Activated T-helper 17 cell treated with anti-CD3 and anti-CD28 coated beads, Interleukin-2, amount 50 U/mL, for 72 hours (primary cell): ENCODE results near the gene TNS4. TPM values are rescaled to one million over a fixed set of nuclear protein-coding genes. Genes with fewer than 3 reads are reported as not detected.

Source experiments
- ATAC-seq: fragments of 150-1000 bp; cut with Tn5 transposase; replicated peaks from 2 replicates; pipeline ENCODE4 v1.10.0; 2021; ENCODE audit warnings: mild to moderate bottlenecking, moderate library complexity
- H3K27ac Mint-ChIP-seq: one replicate; pipeline ENCODE4 v1.8.0; 2022; ENCODE audit warnings: mixed read lengths
- H3K27me3 Mint-ChIP-seq: one replicate; pipeline ENCODE4 v1.8.0; 2022; ENCODE audit warnings: mixed read lengths
- H3K36me3 Mint-ChIP-seq: one replicate; pipeline ENCODE4 v1.8.0; 2022; ENCODE audit warnings: low read depth, mild to moderate bottlenecking, mixed read lengths
- H3K4me1 Mint-ChIP-seq: one replicate; pipeline ENCODE4 v1.8.0; 2022; ENCODE audit warnings: mixed read lengths
- H3K4me3 Mint-ChIP-seq: one replicate; pipeline ENCODE4 v1.8.0; 2022; ENCODE audit warnings: mild to moderate bottlenecking, mixed read lengths
- H3K9me3 Mint-ChIP-seq: one replicate; pipeline ENCODE4 v1.8.0; 2022; ENCODE audit warnings: mixed read lengths
- total RNA-seq, 2 donors: library from RNA; stranded (reverse); gene quantifications; one replicate each; pipeline ENCODE4 v1.2.3, GENCODE V29; 2022

The TNS4 gene
- total RNA-seq, 2 donors from 2014 or later: 8.8 to 19.8 TPM

GRCh38 chr17:40528692-40529417 is 27.4 kb upstream of the TNS4 start:
- no peak for ATAC-seq
- H3K4me1 Mint-ChIP-seq: peaks cover 42% of the 10 kb centered on the region
- no peaks in the 10 kb centered on the region for H3K27me3 Mint-ChIP-seq
- H3K27ac Mint-ChIP-seq: peak overlapping the region; percentile 49
- peaks cover 10% of the 10 kb centered on the region for H3K9me3 Mint-ChIP-seq
- peak overlapping the region; percentile 39 for H3K4me3 Mint-ChIP-seq
- H3K36me3 Mint-ChIP-seq: peaks cover 8% of the 10 kb centered on the region

- no peak overlapping the region for H3K4me3 Mint-ChIP-seq
- H3K27ac Mint-ChIP-seq: no peak overlapping the region
- H3K27me3 Mint-ChIP-seq: no peaks in the 10 kb centered on the region
- H3K9me3 Mint-ChIP-seq: peaks cover 10% of the 10 kb centered on the region
- ATAC-seq: no peak
- H3K4me1 Mint-ChIP-seq: peaks cover 25% of the 10 kb centered on the region
- peaks cover 4% of the 10 kb centered on the region for H3K36me3 Mint-ChIP-seq
Observed at GRCh38 chr17:40526668-40527067, 25.2 kb upstream of the TNS4 start.

GRCh38 chr17:40525294-40525693 is 23.9 kb upstream of the TNS4 start:
- H3K4me1 Mint-ChIP-seq: peaks cover 13% of the 10 kb centered on the region
- no peak overlapping the region for H3K4me3 Mint-ChIP-seq
- H3K27me3 Mint-ChIP-seq: no peaks in the 10 kb centered on the region
- no peaks in the 10 kb centered on the region for H3K36me3 Mint-ChIP-seq
- H3K9me3 Mint-ChIP-seq: peaks cover 10% of the 10 kb centered on the region
- no peak for ATAC-seq
- H3K27ac Mint-ChIP-seq: no peak overlapping the region

GRCh38 chr17:40524243-40524965 is 23.0 kb upstream of the TNS4 start:
- no peak for ATAC-seq
- H3K4me1 Mint-ChIP-seq: peaks cover 11% of the 10 kb centered on the region
- peaks cover 10% of the 10 kb centered on the region for H3K9me3 Mint-ChIP-seq
- no peaks in the 10 kb centered on the region for H3K36me3 Mint-ChIP-seq
- no peak overlapping the region for H3K4me3 Mint-ChIP-seq
- H3K27me3 Mint-ChIP-seq: no peaks in the 10 kb centered on the region
- no peak overlapping the region for H3K27ac Mint-ChIP-seq

- no peak overlapping the region for H3K4me3 Mint-ChIP-seq
- ATAC-seq: no peak
- H3K9me3 Mint-ChIP-seq: peaks cover 10% of the 10 kb centered on the region
- no peaks in the 10 kb centered on the region for H3K36me3 Mint-ChIP-seq
- no peaks in the 10 kb centered on the region for H3K27me3 Mint-ChIP-seq
- no peak overlapping the region for H3K27ac Mint-ChIP-seq
- H3K4me1 Mint-ChIP-seq: peaks cover 11% of the 10 kb centered on the region
Observed at GRCh38 chr17:40522961-40523310, 21.5 kb upstream of the TNS4 start.

GRCh38 chr17:40522250-40522960 is 21.0 kb upstream of the TNS4 start:
- no peak for ATAC-seq
- Mint-ChIP-seq H3K4me1 (peaks cover 14% of the 10 kb centered on the region), H3K27ac (no peak overlapping the region), H3K36me3 (no peaks in the 10 kb centered on the region), H3K27me3 (no peaks in the 10 kb centered on the region), H3K4me3 (no peak overlapping the region), H3K9me3 (peaks cover 10% of the 10 kb centered on the region)

GRCh38 chr17:40520991-40521453 is 19.6 kb upstream of the TNS4 start:
- no peaks in the 10 kb centered on the region for H3K27me3 Mint-ChIP-seq
- H3K27ac Mint-ChIP-seq: no peak overlapping the region
- no peaks in the 10 kb centered on the region for H3K36me3 Mint-ChIP-seq
- H3K4me1 Mint-ChIP-seq: peaks cover 27% of the 10 kb centered on the region
- peaks cover 10% of the 10 kb centered on the region for H3K9me3 Mint-ChIP-seq
- H3K4me3 Mint-ChIP-seq: no peak overlapping the region
- no peak for ATAC-seq

- H3K4me1 Mint-ChIP-seq: peaks cover 43% of the 10 kb centered on the region
- peaks cover 3% of the 10 kb centered on the region for H3K9me3 Mint-ChIP-seq
- H3K36me3 Mint-ChIP-seq: no peaks in the 10 kb centered on the region
- no peak overlapping the region for H3K27ac Mint-ChIP-seq
- H3K27me3 Mint-ChIP-seq: peaks cover 5% of the 10 kb centered on the region
- ATAC-seq: no peak
- H3K4me3 Mint-ChIP-seq: peak overlapping the region; percentile 72
Observed at GRCh38 chr17:40519089-40519775, 17.8 kb upstream of the TNS4 start.

GRCh38 chr17:40518401-40519088 is 17.1 kb upstream of the TNS4 start:
- Mint-ChIP-seq H3K27ac (no peak overlapping the region), H3K36me3 (no peaks in the 10 kb centered on the region), H3K4me3 (peak overlapping the region; percentile 72), H3K27me3 (peaks cover 5% of the 10 kb centered on the region), H3K9me3 (peaks cover 3% of the 10 kb centered on the region), H3K4me1 (peaks cover 43% of the 10 kb centered on the region)
- ATAC-seq: no peak

- Mint-ChIP-seq H3K36me3 (no peaks in the 10 kb centered on the region), H3K4me3 (peak overlapping the region; percentile 72), H3K4me1 (peaks cover 43% of the 10 kb centered on the region), H3K9me3 (peaks cover 3% of the 10 kb centered on the region), H3K27ac (no peak overlapping the region), H3K27me3 (peaks cover 5% of the 10 kb centered on the region)
- ATAC-seq: no peak
Observed at GRCh38 chr17:40517981-40518380, 16.6 kb upstream of the TNS4 start.

GRCh38 chr17:40517286-40517662 is 15.9 kb upstream of the TNS4 start:
- Mint-ChIP-seq H3K27ac (peak overlapping the region; percentile 51), H3K9me3 (peaks cover 3% of the 10 kb centered on the region), H3K4me1 (peaks cover 43% of the 10 kb centered on the region), H3K4me3 (peak overlapping the region; percentile 72), H3K36me3 (no peaks in the 10 kb centered on the region), H3K27me3 (peaks cover 5% of the 10 kb centered on the region)
- peak; percentile 3 for ATAC-seq

- ATAC-seq: peak; percentile 91
- peak overlapping the region; percentile 51 for H3K27ac Mint-ChIP-seq
- peaks cover 3% of the 10 kb centered on the region for H3K9me3 Mint-ChIP-seq
- H3K4me1 Mint-ChIP-seq: peaks cover 39% of the 10 kb centered on the region
- H3K27me3 Mint-ChIP-seq: peaks cover 5% of the 10 kb centered on the region
- H3K36me3 Mint-ChIP-seq: no peaks in the 10 kb centered on the region
- peak overlapping the region; percentile 72 for H3K4me3 Mint-ChIP-seq
Observed at GRCh38 chr17:40516581-40517285, 15.3 kb upstream of the TNS4 start.

- no peaks in the 10 kb centered on the region for H3K36me3 Mint-ChIP-seq
- peaks cover 37% of the 10 kb centered on the region for H3K4me1 Mint-ChIP-seq
- H3K4me3 Mint-ChIP-seq: peak overlapping the region; percentile 72
- H3K27me3 Mint-ChIP-seq: peaks cover 5% of the 10 kb centered on the region
- H3K9me3 Mint-ChIP-seq: peaks cover 3% of the 10 kb centered on the region
- ATAC-seq: peak; percentile 43
- H3K27ac Mint-ChIP-seq: peak overlapping the region; percentile 51
Observed at GRCh38 chr17:40515491-40516041, 14.1 kb upstream of the TNS4 start.
